ENCODE measurements around the gene CADM2.

DNA sequence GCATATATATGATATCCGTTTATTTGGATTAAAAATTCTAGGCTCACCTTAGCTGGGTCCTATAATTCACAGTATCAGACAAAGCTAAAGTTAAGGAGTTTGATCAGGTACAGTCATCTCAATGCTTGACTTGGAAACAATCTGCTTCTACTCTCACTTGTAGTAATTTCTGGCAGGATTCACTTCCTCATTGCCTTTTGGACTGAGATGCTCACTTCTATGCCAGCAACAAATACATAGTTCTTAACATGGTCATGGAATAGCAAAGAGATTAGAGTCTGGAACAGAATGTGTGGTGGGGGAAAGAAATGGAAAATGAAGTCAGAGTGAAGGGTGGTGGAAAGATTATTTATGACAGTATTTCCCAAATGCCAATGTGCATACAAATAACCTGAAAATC lies 693.6 kb downstream of the CADM2 start:
- TF ChIP-seq EZH2 (IDR thresholded peaks at IDR 0.05) (no peak), POLR2AphosphoS5 (IDR thresholded peaks at IDR 0.05; ENCODE audit: borderline replicate concordance, low read depth, low read length) (no peak)

All from SK-N-MC (cell line).